Mucosa of descending colon (tissue), 3 donors: Measurements from ENCODE around the gene PMFBP1. TPM values are rescaled to one million over a fixed set of nuclear protein-coding genes. Genes with fewer than 3 reads are reported as not detected.
A peak's percentile ranks its signal among the peaks of the same experiment; 100 is the strongest.
"Not testable (repeated sequence)": the region's sequence is repeated elsewhere in the genome, so short reads cannot be mapped to it uniquely, and the experiment has no call there.

Experiments used
- ATAC-seq: fragments of 200-7000 bp; cut with Tn5 transposase; one replicate; pipeline ENCODE4 v1.9.1; 2020; ENCODE audit warnings: mild to moderate bottlenecking, moderate library complexity
- DNase-seq, 3 donors: peaks; one replicate each; pipeline ENCODE4 v3.0.0-alpha.2; 2020
- H3K36me3 ChIP-seq: fragments of 200-600 bp; one replicate; pipeline ENCODE4 v1.8.0; 2021; ENCODE audit warnings: low read depth, mild to moderate bottlenecking
- H3K4me1 ChIP-seq: fragments of 200-600 bp; one replicate; pipeline ENCODE4 v1.8.0; 2021; ENCODE audit warnings: low read depth, mild to moderate bottlenecking
- H3K4me3 ChIP-seq: fragments of 200-600 bp; one replicate; pipeline ENCODE4 v1.8.0; 2021; ENCODE audit warnings: mild to moderate bottlenecking
- H3K9me3 ChIP-seq: fragments of 200-600 bp; one replicate; pipeline ENCODE4 v1.8.0; 2021; ENCODE audit warnings: mild to moderate bottlenecking
- CTCF ChIP-seq: fragments of 200-600 bp; IDR thresholded peaks from one replicate; pipeline ENCODE4 v1.8.0; 2022; ENCODE audit warnings: antibody characterized with exemption, mild to moderate bottlenecking
- intact Hi-C, 2 donors: fragments of 100-400 bp; cut with DNase I in 1 of 2; cut with micrococcal nuclease in 1 of 2; formaldehyde crosslinking; loops; one replicate each; pipeline versions ENCODE4 v1.11.0 to v1.11.1; 2022; cut with DNase I, micrococcal nuclease
- total RNA-seq, 3 donors: library from RNA; stranded (reverse); fragmentation: NEBNext Ultra II Directional in 2 of 3; extraction: Animal tissue kit (Norgen Biotek cat#: 25700) in 2 of 3; gene quantifications; one replicate each; pipeline versions ENCODE4 v1.2.1 to v1.2.4, GENCODE V29; 2021 to 2023
- donor health status: DM: no; HTN: no; CAD: no; lungs with moderate emphysema.
- donor health status: DM: no; HTN: no; CAD: no.
- donor health status: DM: no; HTN: yes; CAD: no.

The PMFBP1 gene
- total RNA-seq, 3 donors from 2014 or later = 3.6 to 9.7 (median 7.2) TPM

- DNase-seq = no peak
- TF ChIP-seq CTCF = no peak
- intact Hi-C loops = no loop called here
- ATAC-seq = no peak
- Histone ChIP-seq H3K9me3 (no peaks in the 10 kb centered on the region), H3K36me3 (peaks cover 5% of the 10 kb centered on the region), H3K4me3 (no peak overlapping the region), H3K4me1 (peaks cover 26% of the 10 kb centered on the region)
Measured at GRCh38 chr16:72091217-72091616, 80.7 kb downstream of the PMFBP1 start.

DNA sequence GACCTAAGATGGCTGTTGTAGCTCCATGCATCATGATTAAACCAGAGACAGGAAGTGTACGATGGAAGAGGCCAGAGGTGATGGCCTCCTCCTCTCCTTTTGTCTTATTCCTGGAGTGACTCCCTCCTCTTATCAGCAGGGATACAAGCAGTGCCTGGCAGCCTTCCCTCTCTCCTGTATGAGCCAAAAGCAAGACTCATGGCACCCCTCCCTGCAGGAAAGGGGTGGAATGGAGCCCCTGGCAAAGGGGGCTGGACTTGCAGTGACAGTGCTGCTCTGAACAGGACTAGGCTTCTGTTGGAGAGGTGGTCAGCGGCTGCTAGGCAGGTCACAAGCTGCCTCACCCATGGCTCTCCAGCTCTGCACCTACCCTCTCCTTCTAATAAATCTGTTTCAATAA is 87.0 kb downstream of the PMFBP1 start:
- ATAC-seq (no peak), DNase-seq (no peak)
- no peaks in the 10 kb centered on the region for H3K4me1 ChIP-seq
- intact Hi-C loops = no loop called here
- TF ChIP-seq CTCF = no peak
- H3K36me3 ChIP-seq = peaks cover 4% of the 10 kb centered on the region
- H3K9me3 ChIP-seq = peaks cover 8% of the 10 kb centered on the region
- H3K4me3 ChIP-seq = no peak overlapping the region

DNA sequence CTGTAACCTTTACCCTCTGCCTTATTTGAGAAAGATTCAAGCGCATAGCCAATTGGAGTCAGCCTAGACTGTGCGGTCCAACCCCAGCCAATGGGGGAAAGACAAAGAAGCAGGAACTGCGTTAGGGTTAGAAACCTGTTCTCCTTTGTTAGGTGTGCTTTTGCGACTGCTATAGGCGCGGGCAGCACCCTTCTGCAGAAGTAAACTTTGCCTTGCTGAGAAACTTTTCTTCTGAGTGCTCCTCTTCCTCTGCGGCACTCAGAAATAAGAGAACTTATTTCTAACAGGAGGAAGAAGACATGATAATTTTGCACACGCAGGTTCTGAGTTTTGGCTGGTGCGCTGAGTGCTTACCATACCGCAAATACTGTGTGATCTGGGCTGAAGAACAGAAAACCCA is 87.5 kb downstream of the PMFBP1 start:
- no peak for ATAC-seq
- no peaks in the 10 kb centered on the region for H3K36me3 ChIP-seq
- no peaks in the 10 kb centered on the region for H3K4me1 ChIP-seq
- H3K4me3 ChIP-seq = no peak overlapping the region
- no peak for TF ChIP-seq CTCF
- peaks cover 8% of the 10 kb centered on the region for H3K9me3 ChIP-seq
- DNase-seq = no peak
- intact Hi-C loops = no loop called here

DNA sequence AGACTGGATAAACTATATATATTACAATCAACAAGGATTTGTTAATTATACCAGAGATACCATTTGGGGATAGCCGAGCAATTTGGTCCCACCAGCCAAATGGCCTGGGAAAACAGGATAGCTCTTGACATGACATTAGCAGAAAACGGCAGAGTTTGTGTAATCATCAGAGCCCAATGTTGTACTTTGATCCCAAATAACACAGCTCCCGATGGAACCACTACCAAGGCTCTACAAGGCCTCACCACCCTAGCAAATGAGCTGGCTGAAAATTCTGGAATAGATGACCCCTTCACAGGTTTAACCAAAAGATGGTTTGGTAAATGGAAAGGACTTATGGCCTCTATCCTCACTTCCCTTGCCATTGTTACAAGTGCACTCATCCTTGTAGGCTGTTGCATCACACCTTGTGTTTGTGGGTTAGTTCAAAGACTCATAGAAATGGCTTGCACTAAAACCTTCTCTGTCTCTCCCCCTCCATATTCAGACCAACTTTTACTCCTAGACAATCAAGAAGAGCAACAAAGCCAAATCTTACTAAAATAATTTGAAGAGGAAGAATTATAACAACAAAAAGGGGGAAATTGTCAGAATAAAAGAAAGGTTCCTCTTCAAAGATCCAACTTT is 88.1 kb downstream of the PMFBP1 start:
- H3K9me3 ChIP-seq = peaks cover 8% of the 10 kb centered on the region
- no peak overlapping the region for H3K4me3 ChIP-seq
- DNase-seq (no peak), ATAC-seq (no peak)
- intact Hi-C loops = no loop called here
- H3K36me3 ChIP-seq = no peaks in the 10 kb centered on the region
- H3K4me1 ChIP-seq = no peaks in the 10 kb centered on the region
- TF ChIP-seq CTCF = no peak

DNA sequence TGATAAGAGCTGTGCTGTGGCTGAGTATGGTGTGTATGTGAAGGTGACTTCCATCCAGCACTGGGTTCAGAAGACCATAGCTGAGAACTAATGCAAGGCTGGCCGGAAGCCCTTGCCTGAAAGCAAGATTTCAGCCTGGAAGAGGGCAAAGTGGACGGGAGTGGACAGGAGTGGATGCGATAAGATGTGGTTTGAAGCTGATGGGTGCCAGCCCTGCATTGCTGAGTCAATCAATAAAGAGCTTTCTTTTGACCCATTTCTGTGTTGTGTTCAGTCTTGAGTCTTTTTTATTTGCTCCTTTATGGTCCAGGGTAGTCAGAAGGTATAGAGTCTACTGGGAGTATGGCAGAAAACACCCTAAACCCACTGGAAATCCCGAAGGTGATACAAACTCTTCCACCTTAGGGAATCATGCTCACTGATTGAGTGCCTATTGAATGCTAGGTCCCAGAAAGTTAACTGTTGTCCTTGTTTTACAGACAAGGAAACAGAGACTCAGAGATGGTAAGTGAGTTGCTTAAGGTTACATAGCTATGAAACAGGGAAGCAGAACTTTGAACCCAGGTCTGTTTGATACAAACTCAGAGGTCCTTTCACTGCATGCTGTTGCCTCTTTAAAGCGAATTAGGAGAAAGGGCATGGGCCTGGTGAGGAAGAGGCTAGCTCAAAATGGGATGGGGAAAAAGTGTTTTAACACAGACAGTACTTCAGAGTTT is 94.8 kb downstream of the PMFBP1 start:
- H3K4me3 ChIP-seq, intact Hi-C loops, DNase-seq, H3K4me1 ChIP-seq, H3K9me3 ChIP-seq, H3K36me3 ChIP-seq: not testable (repeated sequence)
- ATAC-seq = peak; percentile 15

DNA sequence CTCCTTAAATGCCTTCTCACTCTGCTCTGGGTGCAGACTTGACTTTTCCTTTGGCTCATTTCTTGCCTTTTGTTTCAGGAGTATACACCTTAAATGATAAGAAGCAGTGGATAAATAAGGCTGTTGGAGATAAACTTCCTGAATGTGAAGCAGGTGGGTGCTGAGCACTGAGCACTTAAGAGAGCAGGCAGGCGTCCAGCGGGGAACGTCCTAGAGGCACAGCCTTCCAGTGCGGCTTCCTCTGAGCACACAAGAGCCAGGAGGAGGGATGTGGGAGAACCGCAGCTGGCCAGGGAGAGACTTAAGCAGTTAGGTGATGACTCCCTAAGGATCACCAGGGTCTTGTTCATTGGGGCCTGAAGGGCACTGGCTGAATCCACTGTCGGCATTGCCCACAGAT is 96.9 kb downstream of the PMFBP1 start:
- H3K4me1 ChIP-seq, DNase-seq, H3K36me3 ChIP-seq, H3K4me3 ChIP-seq, H3K9me3 ChIP-seq, intact Hi-C loops: not testable (repeated sequence)
- peak; percentile 77 for ATAC-seq
